UCSD-AML1 (cell line): ENCODE results near the gene F8A2.
"Not testable (repeated sequence)": the region's sequence is repeated elsewhere in the genome, so short reads cannot be mapped to it uniquely, and the experiment has no call there.

Source experiments
- DNase-seq: peaks from one replicate; lab custom pipeline; 2025; ENCODE audit not compliant: unreplicated experiment; lab: John Stamatoyannopoulos, UW

Gene F8A2

DNA sequence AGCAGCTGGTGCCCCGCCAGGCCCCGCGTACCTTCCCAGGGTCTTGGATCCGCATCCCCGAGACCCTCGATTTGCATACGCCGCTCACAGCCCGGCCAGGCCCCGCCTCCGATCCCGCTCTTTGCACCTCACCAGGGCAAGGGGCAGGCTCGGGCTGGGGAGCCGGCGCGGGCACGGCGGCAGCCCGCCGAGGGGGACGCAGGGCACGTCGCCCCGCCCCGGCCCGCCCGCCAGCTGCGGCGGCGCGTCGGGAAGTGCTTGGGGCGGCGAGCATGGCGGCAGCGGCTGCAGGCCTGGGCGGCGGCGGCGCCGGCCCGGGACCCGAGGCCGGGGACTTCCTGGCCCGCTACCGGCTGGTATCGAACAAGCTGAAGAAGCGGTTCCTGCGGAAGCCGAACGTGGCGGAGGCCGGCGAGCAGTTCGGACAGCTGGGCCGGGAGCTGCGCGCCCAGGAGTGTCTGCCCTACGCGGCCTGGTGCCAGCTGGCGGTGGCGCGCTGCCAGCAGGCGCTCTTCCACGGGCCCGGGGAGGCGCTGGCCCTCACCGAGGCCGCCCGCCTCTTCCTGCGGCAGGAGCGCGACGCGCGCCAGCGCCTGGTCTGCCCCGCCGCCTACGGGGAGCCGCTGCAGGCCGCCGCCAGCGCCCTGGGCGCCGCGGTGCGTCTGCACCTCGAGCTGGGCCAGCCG, at the start of gene F8A2:
F8A2 (plus strand) TSS at position 253 of the 686 bp plus-strand sequence; CDS start at position 273, 20 bp downstream.
- DNase-seq, result not testable (repeated sequence)

DNA sequence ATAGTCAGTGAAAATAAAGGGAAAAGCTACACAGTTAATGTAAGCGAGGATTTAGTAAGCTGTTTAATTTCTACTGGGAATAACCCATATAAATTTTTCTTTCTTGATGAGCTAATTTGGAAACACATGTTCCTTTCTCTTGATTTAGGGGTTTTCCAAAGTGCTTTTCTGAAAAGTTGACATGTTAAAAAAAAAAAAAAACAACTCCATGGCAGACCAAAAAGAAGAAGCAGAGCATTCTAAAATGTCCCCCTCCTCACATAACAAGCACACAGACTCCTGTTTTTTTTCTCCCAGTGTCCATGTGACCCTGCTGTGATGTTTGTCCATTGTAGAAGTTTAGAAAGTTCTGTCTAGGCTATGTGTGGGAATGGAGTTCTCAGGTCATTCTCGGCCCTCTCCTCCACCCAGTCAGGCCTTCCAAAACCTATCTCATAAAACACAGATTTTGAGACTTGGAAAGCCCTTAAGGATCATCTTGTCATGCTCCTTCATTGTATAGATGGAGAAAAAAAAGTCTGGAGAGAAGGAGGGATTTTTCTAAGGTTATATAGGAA, 48.3 kb upstream of the F8A2 start:
- no peak for DNase-seq

GRCh38 chrX:155334486-155335336, 47.2 kb upstream of the F8A2 start, which contains the start of gene CLIC2:
Gene CLIC2 (minus strand): TSS chrX:155334614. CDS start chrX:155334427, 187 bp downstream.
- no peak for DNase-seq

DNA sequence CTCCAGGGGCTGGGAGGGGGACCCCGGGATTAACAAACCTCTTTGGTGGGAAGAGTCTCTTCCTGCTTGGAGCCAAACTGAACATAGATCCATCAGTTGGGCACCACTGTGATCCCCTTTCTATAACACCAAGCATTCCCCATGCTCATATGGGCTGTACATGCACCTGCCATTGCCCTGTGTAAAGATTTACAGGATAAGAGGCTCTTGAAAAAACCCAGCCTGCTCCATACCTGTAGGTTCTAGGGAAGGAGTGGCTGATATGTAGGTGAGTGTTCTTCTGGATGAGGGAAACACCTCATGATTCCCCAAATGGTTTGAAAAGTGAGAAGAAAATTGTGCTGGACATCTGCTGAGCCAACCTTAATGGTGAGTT, 46.6 kb upstream of the F8A2 start:
- DNase-seq, result not testable (repeated sequence)

- not testable (repeated sequence) for DNase-seq
Measured at GRCh38 chrX:155345689-155346088, 36.2 kb upstream of the F8A2 start.

DNA sequence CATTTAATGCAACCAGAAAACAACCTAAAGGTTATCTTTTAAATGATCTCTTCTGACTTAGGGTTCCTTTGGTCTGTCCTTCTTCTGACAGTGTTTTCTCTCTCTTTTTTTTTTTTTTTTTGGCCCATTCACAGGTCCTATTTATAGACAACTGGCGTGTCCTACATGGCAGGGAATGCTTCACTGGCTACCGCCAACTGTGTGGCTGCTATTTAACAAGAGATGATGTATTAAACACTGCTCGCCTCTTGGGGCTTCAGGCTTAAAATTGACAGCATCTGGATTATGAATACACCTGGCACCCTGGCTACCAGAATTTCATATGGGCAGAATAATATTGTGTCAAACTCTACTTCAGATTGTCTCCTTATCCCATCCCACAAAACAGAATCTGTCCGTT, 32.4 kb upstream of the F8A2 start:
- not testable (repeated sequence) for DNase-seq

- DNase-seq, result not testable (repeated sequence)
Measured at GRCh38 chrX:155363712-155364111, 18.2 kb upstream of the F8A2 start.

DNA sequence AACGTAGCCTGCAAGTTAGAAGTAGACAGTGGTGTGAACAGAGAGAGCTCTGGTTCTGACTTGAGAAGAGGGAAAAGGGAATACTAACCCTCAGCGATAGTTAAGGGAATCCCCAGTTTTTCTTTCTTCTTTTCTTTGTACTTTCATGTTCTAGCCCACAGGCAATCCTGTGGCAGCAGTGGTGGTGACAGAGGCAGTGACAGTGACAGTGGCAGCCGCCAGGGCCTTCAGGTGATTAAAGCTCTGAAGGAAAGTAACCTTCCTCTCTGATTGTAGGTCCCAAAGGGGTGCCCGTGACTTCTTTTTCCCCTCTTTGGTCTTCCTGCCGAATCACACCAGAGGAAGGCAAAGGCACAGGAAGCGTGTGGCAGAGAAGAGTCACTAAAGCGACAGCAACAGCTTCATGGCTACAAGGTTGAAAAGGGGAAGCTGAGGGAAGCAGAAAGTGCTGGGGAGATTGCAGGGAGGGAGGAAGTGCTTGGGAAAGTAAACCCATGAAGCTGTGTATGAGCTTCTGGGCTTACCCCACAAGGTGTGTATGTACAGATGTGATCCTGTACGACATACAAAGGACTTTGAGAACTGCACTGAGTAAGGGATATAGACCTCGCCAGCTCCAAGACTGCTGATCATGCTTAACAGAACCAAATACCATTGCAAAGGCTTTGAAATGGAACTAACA, 8.0 kb upstream of the F8A2 start:
- not testable (repeated sequence) for DNase-seq

- DNase-seq, result not testable (repeated sequence)
Measured at GRCh38 chrX:155379802-155380201, 2.1 kb upstream of the F8A2 start.

- not testable (repeated sequence) for DNase-seq
Measured at GRCh38 chrX:155382529-155382967, 653 bp downstream of the F8A2 start.

DNA sequence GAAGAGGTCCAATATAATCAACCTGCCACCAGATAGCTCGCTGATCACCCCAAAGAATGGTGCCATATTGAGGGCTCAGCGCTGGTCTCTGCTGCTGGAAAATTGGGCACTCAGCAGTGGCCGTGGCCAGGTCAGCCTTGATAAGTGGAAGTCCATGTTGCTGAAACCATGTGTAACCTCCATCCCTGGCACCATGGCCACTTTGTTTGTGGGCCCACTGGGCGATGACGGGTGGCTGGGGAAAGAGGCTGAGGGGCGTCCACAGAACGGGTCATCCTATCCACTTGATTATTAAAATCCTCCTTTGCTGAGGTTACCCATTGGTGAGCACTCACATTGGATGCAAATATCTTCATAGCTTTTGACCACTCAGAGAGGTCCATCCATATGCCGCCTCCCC, 7.7 kb downstream of the F8A2 start:
- no peak for DNase-seq

- DNase-seq, result peak; percentile 44
Measured at GRCh38 chrX:155394747-155395276, 12.9 kb downstream of the F8A2 start.

DNA sequence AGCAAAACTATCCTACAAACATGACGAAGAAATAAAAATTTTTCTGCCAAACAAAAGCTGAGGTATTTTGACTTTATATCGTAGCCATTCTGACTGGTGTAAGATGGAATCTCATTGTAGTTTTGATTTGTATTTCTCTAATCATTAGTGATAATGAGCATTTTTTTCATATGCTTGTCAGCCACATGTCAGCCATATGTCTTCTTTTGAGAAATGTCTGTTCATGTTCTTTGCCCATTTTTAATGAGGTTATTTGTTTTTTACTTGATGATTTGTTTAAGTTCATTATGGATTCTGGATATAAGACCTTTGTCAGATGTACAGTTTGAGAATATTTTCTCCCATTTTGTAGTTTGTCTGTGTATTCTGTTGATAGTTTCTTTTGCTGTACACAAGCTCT, 24.5 kb downstream of the F8A2 start:
- DNase-seq, result no peak

GRCh38 chrX:155417769-155418168, 35.9 kb downstream of the F8A2 start:
- no peak for DNase-seq
